ENCODE results near the gene LAMB1. TPM values are rescaled to one million over a fixed set of nuclear protein-coding genes. Genes with fewer than 3 reads are reported as not detected.
"Not testable (repeated sequence)": the region's sequence is repeated elsewhere in the genome, so short reads cannot be mapped to it uniquely, and the experiment has no call there.

Gene LAMB1
- total RNA-seq, 1 experiment from 2014 or later = 101 TPM

- TF ChIP-seq GTF2I (CRISPR knock-in tag; conservative IDR thresholded peaks at IDR 0.05) (no peak), ZMAT4 (CRISPR knock-in tag; IDR thresholded peaks at IDR 0.05) (no peak), SOX15 (CRISPR knock-in tag; IDR thresholded peaks at IDR 0.05) (no peak), MYBL2 (CRISPR knock-in tag; IDR thresholded peaks at IDR 0.05) (no peak), ZNF317 (CRISPR knock-in tag; IDR thresholded peaks at IDR 0.05; ENCODE audit: borderline replicate concordance, low read depth) (no peak)
Measured at GRCh38 chr7:108034586-108034985, 31.6 kb upstream of the LAMB1 start (continued).

GRCh38 chr7:108033776-108034497 lies 31.0 kb upstream of the LAMB1 start:
- Mint-ChIP-seq H3K9me3 (no peaks in the 10 kb centered on the region), H3K4me1 (peaks cover 22% of the 10 kb centered on the region), H3K4me3 (no peak overlapping the region), H3K27ac (peak overlapping the region; percentile 89), H3K36me3 (no peaks in the 10 kb centered on the region), H3K27me3 (ENCODE audit: low read depth) (no peaks in the 10 kb centered on the region)
- no peak for TF ChIP-seq E2F4 (CRISPR knock-in tag; IDR thresholded peaks at IDR 0.05; ENCODE audit: borderline replicate concordance, low read depth)
- no peak for TF ChIP-seq PRRX2 (CRISPR knock-in tag; IDR thresholded peaks at IDR 0.05)
- TF ChIP-seq ERG (CRISPR knock-in tag; IDR thresholded peaks at IDR 0.05) = no peak
- TF ChIP-seq NFE2L1 (CRISPR knock-in tag; IDR thresholded peaks at IDR 0.05) = no peak
- no peak for TF ChIP-seq NR1H2 (CRISPR knock-in tag; IDR thresholded peaks at IDR 0.05)
- no peak for TF ChIP-seq JAZF1 (CRISPR knock-in tag; IDR thresholded peaks at IDR 0.05)
- no peak for TF ChIP-seq ATF1 (CRISPR knock-in tag; IDR thresholded peaks at IDR 0.05)
- TF ChIP-seq TCF7 (CRISPR knock-in tag; IDR thresholded peaks at IDR 0.05; ENCODE audit: low read depth) = no peak
- TF ChIP-seq PREB (CRISPR knock-in tag; IDR thresholded peaks at IDR 0.05; ENCODE audit: borderline replicate concordance) = no peak
- TF ChIP-seq ZNF232 (CRISPR knock-in tag; IDR thresholded peaks at IDR 0.05) = no peak
- TF ChIP-seq NR2C2 (CRISPR knock-in tag; IDR thresholded peaks at IDR 0.05) = no peak
- no peak for TF ChIP-seq E2F5 (CRISPR knock-in tag; IDR thresholded peaks at IDR 0.05)
- no peak for TF ChIP-seq MYBL2 (CRISPR knock-in tag; IDR thresholded peaks at IDR 0.05)
- TF ChIP-seq EMX1 (CRISPR knock-in tag; IDR thresholded peaks at IDR 0.05) = no peak
- TF ChIP-seq ZBTB21 (CRISPR knock-in tag; IDR thresholded peaks at IDR 0.05; ENCODE audit: borderline replicate concordance) = no peak
- TF ChIP-seq SOX15 (CRISPR knock-in tag; IDR thresholded peaks at IDR 0.05) = no peak
- no peak for TF ChIP-seq ATF6 (CRISPR knock-in tag; IDR thresholded peaks at IDR 0.05)
- no peak for TF ChIP-seq NFATC4 (CRISPR knock-in tag; IDR thresholded peaks at IDR 0.05)
- TF ChIP-seq RORB (CRISPR knock-in tag; IDR thresholded peaks at IDR 0.05) = no peak
- no peak for TF ChIP-seq ZNF317 (CRISPR knock-in tag; IDR thresholded peaks at IDR 0.05; ENCODE audit: borderline replicate concordance, low read depth)
- ATAC-seq = no peak
- ChIA-PET CTCF (interaction anchor here (0.6 to 3.0 kb wide), 19 partner anchors 8 to 435 kb away, joined by 3 to 18 read pairs (median 4); no protein-coding TSS in a partner anchor), POLR2A (no interaction called here)
- no peak for DNase-seq (ENCODE audit: low spot score)

GRCh38 chr7:108033309-108033708 lies 30.3 kb upstream of the LAMB1 start:
- H3K4me3 Mint-ChIP-seq; H3K27ac Mint-ChIP-seq; H3K36me3 Mint-ChIP-seq; H3K27me3 Mint-ChIP-seq (ENCODE audit: low read depth); POLR2A ChIA-PET; H3K9me3 Mint-ChIP-seq: not testable (repeated sequence)
- ATAC-seq (peak; percentile 80), DNase-seq (ENCODE audit: low spot score) (peak; percentile 47)
- CTCF ChIA-PET = interaction anchor here (0.6 to 3.0 kb wide), 16 partner anchors 8 to 159 kb away, joined by 3 to 18 read pairs (median 4); no protein-coding TSS in a partner anchor
- peaks cover 22% of the 10 kb centered on the region for H3K4me1 Mint-ChIP-seq
